Measurements from ENCODE around the gene FLRT2.

DNA sequence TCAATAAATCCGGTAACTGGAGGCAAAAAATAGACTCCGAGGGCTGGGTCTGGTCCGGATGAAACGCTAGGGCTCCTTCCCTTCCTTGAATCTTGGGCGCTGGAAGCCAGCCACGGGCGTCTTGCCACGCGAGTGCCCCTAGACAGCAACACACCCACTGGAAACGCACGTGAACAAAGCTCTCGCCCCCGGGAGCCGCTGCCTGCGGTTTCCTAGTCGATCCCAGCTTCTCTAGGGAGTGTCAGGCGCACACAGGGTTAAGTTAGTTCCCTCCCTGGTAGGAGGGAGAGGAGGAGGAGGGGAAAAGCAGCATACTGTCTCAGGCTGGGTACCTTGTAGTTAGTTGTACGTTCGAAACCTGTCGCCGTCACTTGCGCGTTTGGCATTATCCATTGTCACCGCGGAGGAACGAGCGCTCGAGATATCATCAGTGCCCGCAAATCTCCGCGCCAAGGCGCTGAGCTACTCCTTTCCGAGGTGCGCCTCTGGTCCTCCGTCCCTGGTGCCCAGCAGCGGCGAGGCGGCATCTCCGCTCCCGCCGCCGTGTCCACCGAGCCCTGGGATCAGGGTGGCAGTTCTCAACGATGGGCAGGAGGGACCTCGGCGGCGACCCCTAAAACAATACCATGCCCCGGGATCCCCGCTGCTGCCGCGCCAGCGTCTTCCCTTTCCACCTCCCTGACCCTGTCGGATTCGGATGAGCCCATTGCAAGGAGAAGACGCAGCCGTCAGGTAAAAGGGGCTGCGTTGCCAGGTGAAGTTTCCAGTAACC, at the start of gene FLRT2:
- TF ChIP-seq, protein P1, sequence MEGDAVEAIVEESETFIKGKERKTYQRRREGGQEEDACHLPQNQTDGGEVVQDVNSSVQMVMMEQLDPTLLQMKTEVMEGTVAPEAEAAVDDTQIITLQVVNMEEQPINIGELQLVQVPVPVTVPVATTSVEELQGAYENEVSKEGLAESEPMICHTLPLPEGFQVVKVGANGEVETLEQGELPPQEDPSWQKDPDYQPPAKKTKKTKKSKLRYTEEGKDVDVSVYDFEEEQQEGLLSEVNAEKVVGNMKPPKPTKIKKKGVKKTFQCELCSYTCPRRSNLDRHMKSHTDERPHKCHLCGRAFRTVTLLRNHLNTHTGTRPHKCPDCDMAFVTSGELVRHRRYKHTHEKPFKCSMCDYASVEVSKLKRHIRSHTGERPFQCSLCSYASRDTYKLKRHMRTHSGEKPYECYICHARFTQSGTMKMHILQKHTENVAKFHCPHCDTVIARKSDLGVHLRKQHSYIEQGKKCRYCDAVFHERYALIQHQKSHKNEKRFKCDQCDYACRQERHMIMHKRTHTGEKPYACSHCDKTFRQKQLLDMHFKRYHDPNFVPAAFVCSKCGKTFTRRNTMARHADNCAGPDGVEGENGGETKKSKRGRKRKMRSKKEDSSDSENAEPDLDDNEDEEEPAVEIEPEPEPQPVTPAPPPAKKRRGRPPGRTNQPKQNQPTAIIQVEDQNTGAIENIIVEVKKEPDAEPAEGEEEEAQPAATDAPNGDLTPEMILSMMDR (IDR thresholded peaks at IDR 0.05) = no peak
- TF ChIP-seq POLR2A (IDR thresholded peaks at IDR 0.05) = no peak
